Lung (tissue), 12 donors: ENCODE measurements around the gene SEPTIN5. TPM values are rescaled to one million over a fixed set of nuclear protein-coding genes. Genes with fewer than 3 reads are reported as not detected.
"Not testable (repeated sequence)": the region's sequence is repeated elsewhere in the genome, so short reads cannot be mapped to it uniquely, and the experiment has no call there.

ENCODE experiments used
- ATAC-seq: fragments of 200-7000 bp; cut with Tn5 transposase; one replicate; pipeline ENCODE4 v1.9.1; 2020; ENCODE audit warnings: moderate number of reproducible peaks; ENCODE audit not compliant: insufficient read depth, low FRiP score
- DNase-seq, 3 donors: peaks; one replicate each; pipeline ENCODE4 v3.0.0-alpha.2; 2013 to 2017
- H3K27ac ChIP-seq, 2 donors: one replicate each; pipeline ENCODE4 v1.5.1; 2013; ENCODE audit warnings: mild to moderate bottlenecking in 2 of 2, moderate library complexity in 2 of 2, control low read depth in 1 of 2, inconsistent platforms in 1 of 2, low read depth in 1 of 2, low read length in 1 of 2
- H3K27me3 ChIP-seq, 3 donors: one replicate each; pipeline ENCODE4 v1.5.1; 2013; ENCODE audit warnings: low read length in 2 of 3; ENCODE audit not compliant: control insufficient read depth in 3 of 3, insufficient read depth in 3 of 3
- H3K36me3 ChIP-seq, 4 donors: one replicate each; pipeline ENCODE4 v1.5.1; 2013; ENCODE audit warnings: low read length in 4 of 4, mild to moderate bottlenecking in 1 of 4, moderate library complexity in 1 of 4; ENCODE audit not compliant: control insufficient read depth in 4 of 4, insufficient read depth in 4 of 4
- H3K4me1 ChIP-seq, 5 donors: one replicate each; pipeline ENCODE4 v1.5.1; 2013; ENCODE audit warnings: low read length in 5 of 5, mild to moderate bottlenecking in 2 of 5, moderate library complexity in 1 of 5; ENCODE audit not compliant: control insufficient read depth in 5 of 5, insufficient read depth in 5 of 5
- H3K4me3 ChIP-seq: one replicate; pipeline ENCODE4 v1.5.1; 2013; ENCODE audit warnings: mild to moderate bottlenecking, control low read depth, moderate library complexity
- H3K9ac ChIP-seq, 2 donors: one replicate each; pipeline ENCODE4 v1.5.1; 2013; ENCODE audit warnings: low read length in 2 of 2, control low read depth in 1 of 2; ENCODE audit not compliant: insufficient read depth in 1 of 2
- H3K9me3 ChIP-seq, 4 donors: one replicate each; pipeline ENCODE4 v1.5.1; 2013; ENCODE audit warnings: low read length in 3 of 4, mild to moderate bottlenecking in 1 of 4, moderate library complexity in 1 of 4; ENCODE audit not compliant: control insufficient read depth in 4 of 4, insufficient read depth in 3 of 4
- CTCF ChIP-seq: IDR thresholded peaks from 2 replicates; pipeline ENCODE4 v1.5.1; 2012; ENCODE audit warnings: mild to moderate bottlenecking; ENCODE audit errors: control extremely low read depth, extremely low read depth
- WGBS, 2 donors: extraction: QIAGEN DNeasy Blood & Tissue Kit; methylation state at CpG; one replicate each; pipeline ENCODE4 v1.1.7; 2013; 5-methylcytosine and 5-hydroxymethylcytosine counted together
- polyA plus RNA-seq, 2 donors: library from polyadenylated mRNA; stranded (reverse); fragments of 200-250 nt; gene quantifications; one replicate each; pipeline ENCODE4 v1.2.1, GENCODE V29; 2013
- total RNA-seq, 2 donors: library from RNA; depleted of rRNA in 1 of 2; stranded (reverse); fragments of >200 nt in 1 of 2; gene quantifications; one replicate each; pipeline ENCODE4 v1.2.1, GENCODE V29; 2014 to 2021
- donor health status: control.
- donor health status: control.
- donor health status: Bipolar disorder and iron deficiency.
- donor health status: healthy.
- donor health status: DM: yes; HTN: yes; CAD: no.

The SEPTIN5 gene
- total and polyA plus RNA-seq, 4 donors: 10.4 to 32.5 (median 14.2) TPM

- peak within 1 kb of the TSS in 1 of 2 donors; percentile 58 for H3K27ac ChIP-seq
- H3K36me3 ChIP-seq: peaks cover 0 to 17% (median 4%) of the 10 kb centered on the region in 4 donors
- peaks cover 0 to 18% (median 5%) of the 10 kb centered on the region in 5 donors for H3K4me1 ChIP-seq
- no peaks in the 10 kb centered on the region for H3K9me3 ChIP-seq
- no peak within 1 kb of the TSS for H3K4me3 ChIP-seq
- no peak within 1 kb of the TSS for H3K9ac ChIP-seq
- 19 to 24% methylated on average over 56 to 80 of the region's 80 CpGs for WGBS, 2 donors
- H3K27me3 ChIP-seq: peaks cover 0 to 16% (median 11%) of the 10 kb centered on the region in 3 donors
- ATAC-seq (no peak), DNase-seq (no peak)
- TF ChIP-seq CTCF: no peak
Measured at GRCh38 chr22:19723232-19723982, 9.1 kb downstream of the SEPTIN5 start, which contains the start of gene GP1BB. GP1BB (plus strand) TSS chr22:19723539; CDS start chr22:19723570, 31 bp downstream.

- no peak overlapping the region for H3K4me3 ChIP-seq
- peaks cover 0 to 16% (median 11%) of the 10 kb centered on the region in 3 donors for H3K27me3 ChIP-seq
- H3K9ac ChIP-seq: no peak overlapping the region
- no peak for TF ChIP-seq CTCF
- peak overlapping the region in 1 of 2 donors; percentile 56 for H3K27ac ChIP-seq
- 14 to 19% methylated on average over 59 to 89 of the region's 89 CpGs for WGBS, 2 donors
- no peaks in the 10 kb centered on the region for H3K9me3 ChIP-seq
- ATAC-seq: no peak
- peak in 1 of 3 donors; percentile 54 for DNase-seq
- H3K36me3 ChIP-seq: peaks cover 0 to 17% (median 4%) of the 10 kb centered on the region in 4 donors
- peaks cover 0 to 13% (median 5%) of the 10 kb centered on the region in 5 donors for H3K4me1 ChIP-seq
Measured at GRCh38 chr22:19723983-19724827, 9.9 kb downstream of the SEPTIN5 start.

- Histone ChIP-seq H3K9me3 (no peaks in the 10 kb centered on the region), H3K4me3 (no peak overlapping the region), H3K36me3 (peaks cover 0 to 17% (median 3%) of the 10 kb centered on the region in 4 donors), H3K27ac (no peak overlapping the region), H3K27me3 (peaks cover 0 to 13% (median 11%) of the 10 kb centered on the region in 3 donors), H3K9ac (no peak overlapping the region), H3K4me1 (peaks cover 0 to 13% (median 3%) of the 10 kb centered on the region in 5 donors)
- ATAC-seq (no peak), DNase-seq (no peak)
- no peak for TF ChIP-seq CTCF
- 78% methylated on average over 45 of the region's 45 CpGs for WGBS, 2 donors
Measured at GRCh38 chr22:19724927-19725661, 10.8 kb downstream of the SEPTIN5 start.

- DNase-seq, ATAC-seq, H3K27ac ChIP-seq, H3K4me3 ChIP-seq, H3K36me3 ChIP-seq, H3K9me3 ChIP-seq, H3K9ac ChIP-seq: not testable (repeated sequence)
- Histone ChIP-seq H3K4me1 (peaks cover 0 to 13% (median 5%) of the 10 kb centered on the region in 5 donors), H3K27me3 (peaks cover 0 to 12% (median 11%) of the 10 kb centered on the region in 3 donors)
- WGBS, 2 donors: 79 to 83% methylated on average over 95 to 96 of the region's 96 CpGs
Measured at GRCh38 chr22:19726064-19726788, 11.9 kb downstream of the SEPTIN5 start.
